ENCODE measurements around the gene KIF2B. TPM values are rescaled to one million over a fixed set of nuclear protein-coding genes. Genes with fewer than 3 reads are reported as not detected.

Gene KIF2B, protein sequence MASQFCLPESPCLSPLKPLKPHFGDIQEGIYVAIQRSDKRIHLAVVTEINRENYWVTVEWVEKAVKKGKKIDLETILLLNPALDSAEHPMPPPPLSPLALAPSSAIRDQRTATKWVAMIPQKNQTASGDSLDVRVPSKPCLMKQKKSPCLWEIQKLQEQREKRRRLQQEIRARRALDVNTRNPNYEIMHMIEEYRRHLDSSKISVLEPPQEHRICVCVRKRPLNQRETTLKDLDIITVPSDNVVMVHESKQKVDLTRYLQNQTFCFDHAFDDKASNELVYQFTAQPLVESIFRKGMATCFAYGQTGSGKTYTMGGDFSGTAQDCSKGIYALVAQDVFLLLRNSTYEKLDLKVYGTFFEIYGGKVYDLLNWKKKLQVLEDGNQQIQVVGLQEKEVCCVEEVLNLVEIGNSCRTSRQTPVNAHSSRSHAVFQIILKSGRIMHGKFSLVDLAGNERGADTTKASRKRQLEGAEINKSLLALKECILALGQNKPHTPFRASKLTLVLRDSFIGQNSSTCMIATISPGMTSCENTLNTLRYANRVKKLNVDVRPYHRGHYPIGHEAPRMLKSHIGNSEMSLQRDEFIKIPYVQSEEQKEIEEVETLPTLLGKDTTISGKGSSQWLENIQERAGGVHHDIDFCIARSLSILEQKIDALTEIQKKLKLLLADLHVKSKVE
- total RNA-seq: not detected in 2 replicates

DNA sequence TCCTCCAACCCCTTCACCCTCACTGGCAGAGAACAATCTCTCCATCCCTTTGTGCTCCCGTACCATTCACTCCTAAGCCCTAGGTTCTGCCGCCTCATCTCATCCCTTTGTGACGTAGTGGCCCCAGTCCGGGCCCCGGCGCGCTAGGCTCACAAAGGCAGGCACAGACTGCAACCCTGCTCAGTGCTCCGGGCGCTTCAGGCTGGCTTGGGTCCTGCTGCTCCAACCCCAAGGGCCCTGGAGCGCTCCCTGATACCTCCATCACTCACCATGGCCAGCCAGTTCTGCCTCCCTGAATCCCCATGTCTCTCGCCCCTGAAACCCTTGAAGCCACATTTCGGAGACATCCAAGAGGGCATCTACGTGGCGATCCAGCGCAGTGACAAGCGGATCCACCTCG is at the start of gene KIF2B:
Gene KIF2B (plus strand): TSS at position 164 of the 400 bp plus-strand sequence. CDS start 107 bp downstream, at position 271.

